Thoracic aorta (tissue), 2 donors: ENCODE results near the gene AP1B1. TPM values are rescaled to one million over a fixed set of nuclear protein-coding genes. Genes with fewer than 3 reads are reported as not detected.

ENCODE experiments used
- ATAC-seq: fragments of 150-250 bp; one replicate; pipeline ENCODE4 v1.8.0; 2017; ENCODE audit warnings: low read depth; ENCODE audit not compliant: insufficient number of reproducible peaks, low FRiP score
- DNase-seq: peaks from one replicate; pipeline ENCODE4 v3.0.0-alpha.2; 2020; ENCODE audit warnings: low spot score
- H3K27ac ChIP-seq, 2 donors: fragments of 200-600 bp; sonication (generic); 1 replicate in 1 of 2; 2 replicates in 1 of 2; pipeline ENCODE4 v1.5.1; 2016; ENCODE audit warnings: mild to moderate bottlenecking in 2 of 2, moderate library complexity in 2 of 2
- H3K27me3 ChIP-seq: fragments of 200-600 bp; sonication (generic); replicated peaks from 2 replicates; pipeline ENCODE4 v1.6.0; 2016; ENCODE audit warnings: mild to moderate bottlenecking; ENCODE audit not compliant: insufficient read depth
- H3K36me3 ChIP-seq: fragments of 200-600 bp; sonication (generic); one replicate; pipeline ENCODE4 v1.5.1; 2016
- H3K4me1 ChIP-seq, 2 donors: fragments of 200-600 bp; sonication (generic); 1 replicate in 1 of 2; 2 replicates in 1 of 2; pipeline versions ENCODE4 v1.5.1 to v1.6.0; 2016; ENCODE audit warnings: low read depth in 2 of 2, mild to moderate bottlenecking in 1 of 2; ENCODE audit not compliant: control insufficient read depth in 1 of 2
- H3K4me3 ChIP-seq: fragments of 200-600 bp; sonication (generic); 2 replicates; pipeline ENCODE4 v1.5.1; 2016; ENCODE audit warnings: mild to moderate bottlenecking
- H3K9me3 ChIP-seq: fragments of 200-600 bp; sonication (generic); 2 replicates; pipeline ENCODE4 v1.5.1; 2016
- CTCF ChIP-seq: fragments of 200-600 bp; sonication (generic); IDR thresholded peaks from one replicate; pipeline ENCODE4 v1.5.1; 2019; ENCODE audit warnings: antibody characterized with exemption
- total RNA-seq, 2 donors: library from RNA; depleted of rRNA; stranded (reverse); fragments of >200 nt; gene quantifications; one replicate each; pipeline versions ENCODE4 v1.1.0 to v1.2.3, GENCODE V29; 2016

Gene AP1B1
- total RNA-seq, 2 donors from 2014 or later = 59.5 to 73.1 TPM

DNA sequence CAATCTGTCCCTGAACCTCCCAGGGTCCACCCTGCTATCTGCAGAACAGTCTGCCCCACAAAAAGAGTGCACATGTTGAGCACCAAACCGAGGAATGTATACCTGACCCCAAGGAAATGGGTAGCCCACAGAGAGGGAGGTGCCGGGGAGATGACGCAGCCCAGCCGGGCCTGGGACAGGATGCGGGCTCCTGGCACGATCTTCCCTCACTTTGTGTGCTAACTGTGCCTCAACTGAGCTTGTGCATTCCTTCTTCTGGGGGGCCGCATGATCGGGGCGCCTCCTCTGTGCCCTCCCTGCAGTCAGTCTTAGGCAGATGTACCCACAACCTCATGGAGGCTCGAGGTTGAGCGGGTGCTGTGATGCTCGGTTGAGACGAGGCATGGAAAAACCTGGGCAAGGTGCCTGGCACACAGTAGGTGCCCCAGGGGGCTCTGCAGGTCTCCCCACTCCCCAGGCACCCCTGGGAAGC, 79.5 kb downstream of the AP1B1 start:
- TF ChIP-seq CTCF = no peak
- DNase-seq (no peak), ATAC-seq (no peak)
- Histone ChIP-seq H3K9me3 (no peaks in the 10 kb centered on the region), H3K4me1 (peaks cover 49 to 59% of the 10 kb centered on the region in 2 donors), H3K27me3 (peaks cover 4% of the 10 kb centered on the region), H3K27ac (peak overlapping the region; percentile 70 to 86), H3K36me3 (no peaks in the 10 kb centered on the region), H3K4me3 (peak overlapping the region; percentile 98)

DNA sequence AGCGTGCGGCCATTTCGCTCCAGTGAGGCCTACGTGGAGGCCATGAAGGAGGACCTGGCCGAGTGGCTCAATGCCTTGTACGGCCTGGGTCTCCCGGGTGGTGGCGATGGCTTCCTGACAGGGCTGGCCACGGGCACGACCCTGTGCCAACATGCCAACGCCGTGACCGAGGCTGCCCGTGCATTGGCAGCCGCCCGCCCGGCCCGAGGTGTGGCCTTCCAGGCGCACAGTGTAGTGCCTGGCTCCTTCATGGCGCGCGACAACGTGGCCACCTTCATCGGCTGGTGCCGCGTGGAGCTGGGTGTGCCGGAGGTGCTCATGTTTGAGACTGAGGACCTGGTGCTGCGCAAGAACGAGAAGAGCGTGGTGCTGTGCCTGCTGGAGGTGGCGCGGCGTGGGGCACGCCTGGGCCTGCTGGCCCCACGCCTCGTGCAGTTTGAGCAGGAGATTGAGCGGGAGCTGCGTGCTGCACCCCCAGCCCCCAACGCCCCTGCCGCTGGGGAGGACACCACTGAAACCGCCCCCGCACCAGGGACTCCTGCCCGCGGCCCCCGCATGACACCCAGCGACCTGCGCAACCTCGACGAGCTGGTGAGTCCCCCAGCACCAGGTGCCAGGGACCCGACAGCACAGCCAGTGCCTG, 80.1 kb downstream of the AP1B1 start:
- TF ChIP-seq CTCF = no peak
- peaks cover 44 to 56% of the 10 kb centered on the region in 2 donors for H3K4me1 ChIP-seq
- H3K27me3 ChIP-seq = no peaks in the 10 kb centered on the region
- no peaks in the 10 kb centered on the region for H3K36me3 ChIP-seq
- H3K27ac ChIP-seq = peak overlapping the region; percentile 70 to 86
- H3K9me3 ChIP-seq = no peaks in the 10 kb centered on the region
- ATAC-seq (no peak), DNase-seq (no peak)
- H3K4me3 ChIP-seq = peak overlapping the region; percentile 98

GRCh38 chr22:29307596-29308147, 80.7 kb downstream of the AP1B1 start:
- Histone ChIP-seq H3K9me3 (no peaks in the 10 kb centered on the region), H3K4me3 (peak overlapping the region; percentile 98), H3K4me1 (peaks cover 42 to 56% of the 10 kb centered on the region in 2 donors), H3K27ac (peak overlapping the region; percentile 70 to 86), H3K27me3 (no peaks in the 10 kb centered on the region), H3K36me3 (no peaks in the 10 kb centered on the region)
- ATAC-seq (no peak), DNase-seq (no peak)
- no peak for TF ChIP-seq CTCF

- DNase-seq = no peak
- no peaks in the 10 kb centered on the region for H3K36me3 ChIP-seq
- no peaks in the 10 kb centered on the region for H3K27me3 ChIP-seq
- peak overlapping the region; percentile 70 to 86 for H3K27ac ChIP-seq
- TF ChIP-seq CTCF = no peak
- ATAC-seq = peak; percentile 20
- H3K4me3 ChIP-seq = peak overlapping the region; percentile 98
- peaks cover 42 to 61% of the 10 kb centered on the region in 2 donors for H3K4me1 ChIP-seq
- no peaks in the 10 kb centered on the region for H3K9me3 ChIP-seq
Measured at GRCh38 chr22:29306835-29307595, 81.4 kb downstream of the AP1B1 start.

DNA sequence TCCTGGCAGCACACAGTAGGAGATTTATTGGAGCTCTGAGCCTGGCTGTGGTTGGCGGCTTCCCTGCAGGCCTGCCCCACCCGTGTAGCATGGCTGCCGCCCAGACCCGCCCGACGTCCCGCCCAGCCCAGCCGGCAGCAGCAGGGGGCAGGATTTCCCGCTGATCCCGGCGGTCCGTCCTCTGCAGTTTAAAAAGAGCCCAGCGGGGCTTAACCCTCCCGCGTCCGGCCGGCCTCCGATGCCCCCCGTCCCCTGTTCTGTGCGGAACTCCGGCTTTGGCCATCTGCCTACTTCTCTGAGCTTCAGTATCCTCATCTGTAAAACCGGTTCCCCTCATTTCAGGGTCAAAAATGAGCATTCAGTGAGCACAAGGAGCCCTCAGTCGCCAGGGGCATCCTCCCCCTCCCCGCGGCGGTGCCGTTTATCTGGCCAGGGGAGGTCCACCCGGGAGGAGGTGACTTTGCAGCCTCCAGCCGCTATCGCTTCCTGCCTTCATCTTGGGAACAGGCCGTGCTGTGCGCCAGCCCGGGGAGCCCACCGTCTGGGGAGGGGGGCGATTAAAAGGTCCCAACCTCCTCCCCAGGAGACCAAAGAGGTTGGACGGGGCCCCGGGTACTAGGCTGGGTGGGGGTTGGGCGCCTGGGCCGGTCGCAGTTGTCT, 82.1 kb downstream of the AP1B1 start, which contains the start of gene GAS2L1:
Gene GAS2L1 (plus strand): TSS at position 476 of the 660 bp plus-strand sequence. CDS start 1,456 bp downstream, outside the sequence.
- TF ChIP-seq CTCF = peak; percentile 65
- Histone ChIP-seq H3K27me3 (no peaks in the 10 kb centered on the region), H3K4me3 (peak within 1 kb of the TSS; percentile 98), H3K4me1 (peaks cover 35 to 56% of the 10 kb centered on the region in 2 donors), H3K9me3 (no peaks in the 10 kb centered on the region), H3K27ac (peak within 1 kb of the TSS; percentile 70 to 86), H3K36me3 (no peaks in the 10 kb centered on the region)
- ATAC-seq (no peak), DNase-seq (no peak)
